ENCODE results near the gene ZNF784. TPM values are rescaled to one million over a fixed set of nuclear protein-coding genes. Genes with fewer than 3 reads are reported as not detected.

ZNF784 gene
- total and polyA plus RNA-seq, 2 of the 4 experiments (the other 2 are of a cell fraction) = 2.5 to 3.7 TPM

GRCh38 chr19:55601084-55601483 lies 23.3 kb downstream of the ZNF784 start:
- POLR2A ChIA-PET (ENCODE audit: unreplicated experiment) = interaction anchor here (0.5 kb wide), 1 partner anchor 69 kb away, joined by 7 read pairs; no protein-coding TSS in a partner anchor
- peak overlapping the region; percentile 53; the same call in 1 of the 2 replicates for H3K27ac ChIP-seq (ENCODE audit: insufficient read depth, low read length)
- in situ Hi-C loops (cut with MboI; ENCODE audit: low sequenced_read_pairs) (no loop called here), intact Hi-C loops (cut with micrococcal nuclease) (no loop called here), dilution Hi-C loops (cut with HindIII; ENCODE audit: low sequenced_read_pairs, unreplicated experiment) (no loop called here)
- peak overlapping the region; percentile 97 for H2AK5ac ChIP-seq (ENCODE audit: low read depth, low read length)
- peak overlapping the region; percentile 23; the same call in 1 of the 3 replicates for H2BK15ac ChIP-seq (ENCODE audit: low read depth, low read length)
- H3K79me1 ChIP-seq (ENCODE audit: low read depth in 1 of 2, low read length in 2 of 2) = peaks cover 19 to 38% of the 10 kb centered on the region in 2 experiments
- H3K56ac ChIP-seq (ENCODE audit: extremely low read depth, insufficient read depth, low read length) = peak overlapping the region; percentile 66; the same call in 1 of the 2 replicates
- H3K9me1 ChIP-seq (ENCODE audit: insufficient read depth, low read length) = peaks cover 13% of the 10 kb centered on the region
- H3K14ac ChIP-seq (replicated peaks; ENCODE audit: low read depth, low read length) = peak overlapping the region; percentile 77
- H3K4me1 ChIP-seq (ENCODE audit: control insufficient read depth, insufficient read depth, low read length) = peaks cover 4% of the 10 kb centered on the region; the same call in 1 of the 2 replicates
- H2BK20ac ChIP-seq (ENCODE audit: low read depth, low read length) = peak overlapping the region; percentile 38; the same call in 1 of the 2 replicates
- BruUV-seq (replicated peaks) = no TSS peak
- DNase-seq (no peak), ATAC-seq (ENCODE audit: low read depth) (no peak)
- peak overlapping the region; percentile 86 for H2AFZ ChIP-seq (replicated peaks; ENCODE audit: low read length, poor library complexity)
- no peak overlapping the region for H3K18ac ChIP-seq (ENCODE audit: low read depth, low read length)
- 95% methylated on average over 4 of the region's 4 CpGs; no CpG with 5 or more reads in 1 of the 2 experiments for WGBS, 2 experiments (ENCODE audit: extremely low coverage in 2 of 2, insufficient read length in 1 of 2)
- peak overlapping the region; percentile 85; the same call in 1 of the 2 replicates for H3K9ac ChIP-seq (ENCODE audit: low read depth, low read length)
- H3K9me3 ChIP-seq (ENCODE audit: control insufficient read depth, insufficient read depth, low read length) = no peaks in the 10 kb centered on the region
- peaks cover 7% of the 10 kb centered on the region for H3K36me3 ChIP-seq (ENCODE audit: control insufficient read depth, insufficient read depth, low read length)
- H3K4ac ChIP-seq (ENCODE audit: low read depth, low read length) = peak overlapping the region; percentile 67
- H2BK5ac ChIP-seq (ENCODE audit: low read depth, low read length, poor library complexity, severe bottlenecking) = peak overlapping the region; percentile 76
- TF ChIP-seq RAD21 (IDR thresholded peaks at IDR 0.05; ENCODE audit: low read length) (no peak), MAFK (IDR thresholded peaks at IDR 0.05; ENCODE audit: low read depth, low read length) (no peak), POLR2A (IDR thresholded peaks at IDR 0.05; ENCODE audit: low read depth, low read length) (no peak), RFX5 (IDR thresholded peaks at IDR 0.05; ENCODE audit: low read depth, low read length) (no peak), MXI1 (IDR thresholded peaks at IDR 0.05; ENCODE audit: borderline replicate concordance, low read depth, low read length) (no peak), ELK1 (IDR thresholded peaks at IDR 0.05; ENCODE audit: borderline replicate concordance, low read depth, low read length) (no peak), FOS (IDR thresholded peaks at IDR 0.05; ENCODE audit: low read depth, low read length) (no peak), CTCF (conservative IDR thresholded peaks at IDR 0.05; ENCODE audit: low read depth, low read length) (no peak), USF2 (IDR thresholded peaks at IDR 0.05; ENCODE audit: low read depth, low read length) (no peak), SMC3 (IDR thresholded peaks at IDR 0.05; ENCODE audit: low read depth, low read length) (no peak), NFE2L2 (IDR thresholded peaks at IDR 0.05; ENCODE audit: low read depth, low read length) (no peak), CHD1 (IDR thresholded peaks at IDR 0.05; ENCODE audit: low read depth, low read length) (no peak), RCOR1 (IDR thresholded peaks at IDR 0.05; ENCODE audit: insufficient replicate concordance, low read length) (no peak), BHLHE40 (IDR thresholded peaks at IDR 0.05; ENCODE audit: low read depth, low read length) (no peak), CEBPB (IDR thresholded peaks at IDR 0.05; ENCODE audit: low read depth, low read length) (no peak), MAZ (IDR thresholded peaks at IDR 0.05; ENCODE audit: borderline replicate concordance, low read depth, low read length) (no peak)
- peaks cover 11% of the 10 kb centered on the region; the same call in 1 of the 2 replicates for H4K20me1 ChIP-seq (ENCODE audit: insufficient read depth, low read length)
- peak overlapping the region; percentile 98 for H2AK9ac ChIP-seq (replicated peaks; ENCODE audit: low read depth, low read length, poor library complexity)
- peak overlapping the region; percentile 48 to 85 for H4K8ac ChIP-seq (ENCODE audit: low read depth in 2 of 2, low read length in 2 of 2)
- peak overlapping the region; percentile 28; the same call in 1 of the 2 replicates for H2BK120ac ChIP-seq (ENCODE audit: low read depth, low read length)
- H3K4me2 ChIP-seq (ENCODE audit: low read depth, low read length) = peak overlapping the region; percentile 89
- H4K5ac ChIP-seq (ENCODE audit: low read depth, low read length) = peak overlapping the region; percentile 16
- H3K27me3 ChIP-seq (ENCODE audit: control insufficient read depth, insufficient read depth, low read length) = no peaks in the 10 kb centered on the region
- H3K4me3 ChIP-seq (ENCODE audit: insufficient read depth, low read depth, low read length) = peak overlapping the region; percentile 56; the same call in 1 of the 2 replicates
- CTCF ChIA-PET = no interaction called here
- peak overlapping the region; percentile 69 for H3K23ac ChIP-seq (ENCODE audit: low read depth, low read length)
- H4K91ac ChIP-seq (ENCODE audit: insufficient read depth, low read depth, low read length) = peak overlapping the region; percentile 86

Measured in IMR-90 (cell line).